GM19025 (cell line): ENCODE data around the gene SLC12A9.

Experiments
- ATAC-seq: cut with Tn5 transposase; IDR thresholded peaks from one replicate; pipeline ENCODE4 v1.9.1; 2021; ENCODE audit warnings: mild to moderate bottlenecking, low read depth, moderate library complexity; ENCODE audit not compliant: unreplicated experiment

SLC12A9 gene

DNA sequence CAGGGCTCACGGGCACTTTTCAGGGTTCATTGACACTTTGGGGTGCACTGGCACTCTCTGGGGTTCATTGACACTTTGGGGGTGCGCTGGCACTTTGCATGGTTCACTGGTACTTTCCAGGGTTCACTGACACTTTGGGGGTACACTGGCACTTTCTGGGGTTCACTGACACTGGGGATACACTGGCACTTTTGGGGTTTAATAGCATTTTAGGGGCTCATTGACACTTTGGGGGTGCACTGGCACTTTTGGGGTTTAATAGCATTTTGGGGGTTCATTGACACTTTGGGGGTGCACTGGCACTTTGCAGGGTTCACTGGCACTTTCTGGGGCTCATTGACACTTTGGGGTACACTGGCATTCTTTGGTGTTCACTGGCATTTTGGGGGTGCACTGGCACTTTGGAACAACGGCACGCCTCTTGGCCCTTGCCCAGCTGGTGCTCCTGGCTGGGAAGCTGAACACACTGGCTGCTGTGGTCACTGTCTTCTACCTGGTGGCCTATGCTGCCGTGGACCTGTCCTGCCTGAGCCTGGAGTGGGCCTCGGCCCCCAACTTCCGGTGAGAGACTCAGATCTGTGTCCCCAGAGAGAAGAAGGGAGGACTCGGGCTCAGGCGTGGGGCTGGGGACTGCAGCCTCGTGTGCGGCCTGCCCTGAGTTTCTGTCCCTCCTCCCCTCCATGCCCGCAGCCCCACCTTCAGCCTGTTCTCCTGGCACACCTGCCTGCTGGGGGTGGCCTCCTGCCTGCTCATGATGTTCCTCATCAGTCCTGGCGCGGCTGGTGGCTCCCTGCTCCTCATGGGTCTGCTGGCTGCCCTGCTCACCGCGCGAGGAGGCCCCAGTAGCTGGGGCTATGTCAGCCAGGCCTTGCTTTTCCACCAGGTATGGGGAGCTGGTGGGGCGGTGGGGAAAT lies 8.4 kb downstream of the SLC12A9 start:
- no peak for ATAC-seq

DNA sequence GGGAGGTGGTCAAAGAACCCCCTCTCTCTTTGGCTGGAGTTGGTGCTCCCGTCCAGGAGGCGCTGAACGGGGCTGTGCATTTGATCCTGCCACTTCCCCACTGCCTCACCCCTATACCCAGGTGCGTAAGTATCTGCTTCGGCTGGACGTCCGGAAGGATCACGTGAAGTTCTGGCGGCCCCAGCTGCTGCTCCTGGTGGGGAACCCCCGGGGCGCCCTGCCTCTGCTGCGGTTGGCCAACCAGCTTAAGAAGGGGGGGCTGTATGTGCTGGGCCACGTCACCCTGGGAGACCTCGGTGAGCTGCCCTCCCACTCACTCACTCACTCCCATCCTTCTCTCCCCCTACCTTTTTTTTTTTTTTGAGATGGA lies 9.1 kb downstream of the SLC12A9 start:
- no peak for ATAC-seq

DNA sequence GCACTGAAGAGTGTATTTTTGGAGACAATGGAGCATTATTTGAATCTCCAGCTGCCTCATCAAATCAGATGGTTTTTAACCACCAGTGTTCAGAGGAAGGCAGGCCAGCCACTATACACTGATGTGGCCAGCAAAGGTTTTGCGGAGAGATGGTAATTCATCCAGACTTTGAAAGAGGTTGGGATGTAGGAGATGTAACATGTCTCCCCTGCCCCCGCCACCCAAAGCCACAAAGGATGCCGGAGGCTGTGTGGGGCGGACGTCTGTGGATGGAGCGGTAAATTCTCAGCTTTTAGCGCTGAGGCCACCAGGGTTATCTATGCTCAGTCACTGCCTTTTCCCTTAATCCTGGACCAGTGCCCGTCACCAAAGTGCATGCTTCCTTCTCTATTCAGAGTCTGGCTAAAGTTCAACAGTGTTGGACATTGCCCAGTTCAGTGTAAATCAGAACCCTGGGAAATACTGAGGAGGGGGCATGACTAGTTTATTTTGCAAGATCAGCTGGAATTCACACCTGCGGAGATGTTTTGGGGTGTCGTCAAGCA lies 11.0 kb downstream of the SLC12A9 start:
- ATAC-seq, result no peak

DNA sequence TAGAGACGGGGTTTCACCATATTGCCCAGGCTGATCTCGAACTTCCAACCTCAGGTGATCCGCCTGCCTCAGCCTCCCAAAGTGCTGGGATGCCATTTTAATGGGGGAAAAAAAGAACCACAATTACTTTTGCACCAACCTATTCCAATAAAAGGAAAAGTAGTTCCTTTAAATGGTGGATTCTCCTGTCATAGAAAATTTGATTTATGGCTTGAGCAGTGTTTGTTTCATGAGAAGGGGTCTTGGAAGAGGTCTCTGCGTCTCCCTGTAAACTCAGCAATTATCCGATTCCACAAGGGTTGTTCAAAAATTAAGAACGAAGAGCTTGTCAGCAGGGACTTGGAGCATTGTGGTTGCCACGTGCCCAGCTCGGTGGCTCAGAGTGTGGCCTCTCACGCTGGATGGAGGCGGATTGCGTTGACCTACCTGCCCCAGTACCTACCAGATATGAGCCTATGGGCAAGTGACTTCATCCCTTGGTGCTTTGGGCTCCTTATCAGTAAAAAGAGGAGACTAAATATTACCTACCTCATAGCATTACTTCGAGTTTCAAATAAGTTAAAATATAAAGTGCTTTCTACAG lies 11.8 kb downstream of the SLC12A9 start:
- no peak for ATAC-seq

DNA sequence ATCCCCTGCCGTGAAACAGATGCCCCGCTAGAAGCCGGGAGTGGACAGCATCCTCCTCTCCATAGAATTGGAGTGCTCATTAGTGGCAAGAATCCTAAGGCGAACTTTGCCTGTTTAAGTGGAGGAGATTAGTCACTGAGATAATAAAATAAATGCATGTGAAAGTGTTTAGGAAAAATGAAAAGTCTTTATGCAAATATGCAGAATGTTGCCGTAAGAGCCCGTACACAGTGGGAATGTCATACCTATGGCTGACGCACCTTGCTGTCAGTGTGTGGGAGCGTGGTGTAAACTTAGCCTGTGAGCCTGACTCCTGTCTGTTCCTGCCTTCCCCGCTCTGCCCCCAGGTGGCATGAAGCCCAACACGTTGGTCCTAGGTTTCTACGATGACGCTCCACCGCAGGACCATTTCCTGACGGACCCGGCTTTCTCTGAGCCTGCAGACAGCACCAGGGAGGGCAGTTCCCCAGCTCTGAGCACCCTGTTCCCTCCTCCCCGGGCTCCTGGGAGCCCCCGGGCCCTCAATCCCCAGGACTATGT lies 12.9 kb downstream of the SLC12A9 start:
- ATAC-seq, result no peak

DNA sequence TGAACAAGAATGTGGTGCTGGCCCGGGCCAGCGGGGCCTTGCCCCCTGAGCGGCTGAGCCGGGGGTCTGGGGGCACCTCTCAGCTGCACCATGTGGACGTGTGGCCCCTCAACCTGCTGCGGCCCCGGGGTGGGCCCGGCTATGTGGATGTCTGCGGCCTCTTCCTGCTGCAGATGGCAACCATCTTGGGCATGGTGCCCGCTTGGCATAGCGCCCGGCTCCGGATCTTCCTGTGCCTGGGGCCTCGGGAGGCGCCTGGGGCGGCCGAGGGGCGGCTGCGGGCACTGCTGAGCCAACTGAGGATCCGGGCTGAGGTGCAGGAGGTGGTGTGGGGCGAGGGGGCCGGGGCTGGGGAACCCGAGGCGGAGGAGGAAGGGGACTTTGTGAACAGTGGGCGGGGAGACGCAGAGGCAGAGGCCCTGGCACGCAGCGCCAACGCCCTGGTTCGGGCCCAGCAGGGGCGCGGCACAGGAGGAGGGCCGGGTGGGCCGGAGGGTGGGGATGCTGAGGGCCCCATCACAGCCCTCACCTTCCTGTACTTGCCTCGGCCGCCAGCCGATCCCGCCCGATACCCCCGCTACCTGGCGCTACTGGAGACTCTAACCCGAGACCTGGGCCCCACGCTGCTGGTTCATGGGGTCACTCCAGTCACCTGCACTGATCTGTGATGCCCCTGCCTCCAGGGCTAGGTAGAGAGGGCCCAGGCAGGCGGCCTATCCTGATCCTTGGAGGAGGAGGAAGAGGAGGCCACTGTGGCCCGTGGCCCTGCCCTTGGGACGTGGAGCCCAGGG lies 13.6 kb downstream of the SLC12A9 start:
- no peak for ATAC-seq

DNA sequence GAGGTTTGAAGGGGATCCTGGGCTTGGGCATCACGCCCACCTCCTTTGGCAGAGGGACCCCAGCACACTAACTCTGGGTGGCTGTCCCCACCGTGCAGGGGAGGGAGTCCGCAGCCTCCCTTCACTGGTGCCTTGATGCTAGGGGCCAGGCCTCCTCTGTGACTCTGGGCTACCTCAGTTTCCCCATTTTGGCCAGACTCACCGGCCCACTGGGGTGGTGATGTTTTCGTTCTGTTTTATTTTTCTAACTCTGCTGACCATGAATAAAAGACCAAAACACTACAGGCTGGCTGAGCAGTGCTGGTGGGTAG lies 14.2 kb downstream of the SLC12A9 start:
- no peak for ATAC-seq

DNA sequence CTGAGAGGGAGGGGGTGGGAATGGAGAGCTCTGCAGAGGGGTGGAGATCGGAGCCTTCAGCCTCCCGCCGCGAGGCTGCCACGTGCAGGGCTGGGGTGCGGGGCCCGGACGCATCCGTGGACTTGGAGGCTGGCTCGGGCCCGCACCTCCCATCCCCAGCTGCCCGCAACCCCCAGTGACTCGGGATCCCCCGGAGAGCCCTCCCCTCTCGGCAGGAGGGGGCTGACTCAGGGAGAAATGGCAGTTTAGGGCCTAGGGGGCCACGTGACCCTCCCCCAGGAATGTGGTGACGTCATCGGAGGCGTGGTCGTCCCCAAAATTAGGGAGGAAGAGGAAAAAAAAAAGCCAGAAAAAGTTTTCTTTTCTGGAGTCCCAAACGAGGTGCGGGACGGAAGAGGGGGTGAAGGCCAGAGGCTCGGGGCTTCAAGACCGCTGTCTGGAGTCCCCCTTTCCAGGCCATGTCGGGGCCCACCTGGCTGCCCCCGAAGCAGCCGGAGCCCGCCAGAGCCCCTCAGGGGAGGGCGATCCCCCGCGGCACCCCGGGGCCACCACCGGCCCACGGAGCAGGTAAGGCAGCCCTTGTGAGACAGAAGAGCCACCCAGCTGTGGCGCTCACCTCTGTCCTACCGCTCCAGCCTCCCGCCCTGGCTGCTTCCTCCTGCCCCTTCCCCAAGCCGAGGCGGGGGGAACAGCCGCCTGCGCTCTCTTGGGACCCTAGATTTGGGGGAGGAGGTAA lies 14.7 kb downstream of the SLC12A9 start, which contains the start of gene TRIP6:
Gene TRIP6 (plus strand): TSS at position 348 of the 736 bp plus-strand sequence. CDS start 111 bp downstream, at position 459.
- ATAC-seq, result no peak

DNA sequence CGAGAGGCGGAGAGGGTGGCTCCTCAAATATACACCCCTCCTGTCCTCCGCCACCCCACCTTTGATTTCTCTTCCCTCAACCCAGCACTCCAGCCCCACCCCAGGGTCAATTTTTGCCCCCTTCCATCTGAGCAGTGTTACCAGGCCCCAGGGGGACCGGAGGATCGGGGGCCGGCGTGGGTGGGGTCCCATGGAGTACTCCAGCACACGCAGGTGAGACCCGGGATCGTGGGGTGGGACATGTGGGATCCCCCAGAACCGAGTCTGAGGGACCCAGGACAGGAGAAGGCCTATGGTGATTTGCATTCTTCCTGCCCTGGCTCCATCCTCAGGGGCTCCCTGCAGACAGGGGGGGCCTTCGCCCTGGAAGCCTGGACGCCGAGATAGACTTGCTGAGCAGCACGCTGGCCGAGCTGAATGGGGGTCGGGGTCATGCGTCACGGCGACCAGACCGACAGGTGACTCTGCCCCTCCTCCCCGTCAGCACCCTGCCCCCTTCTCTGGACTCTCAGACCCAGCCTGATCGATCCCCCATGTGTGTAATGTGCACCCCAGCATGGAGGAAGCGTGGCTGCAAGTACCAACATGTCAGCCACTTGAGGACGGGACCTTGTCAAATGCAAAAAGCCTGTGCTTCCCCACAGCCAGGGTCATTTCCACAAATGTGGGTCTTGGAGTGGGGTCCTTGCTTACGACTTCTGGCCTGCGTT lies 15.4 kb downstream of the SLC12A9 start:
- no peak for ATAC-seq

DNA sequence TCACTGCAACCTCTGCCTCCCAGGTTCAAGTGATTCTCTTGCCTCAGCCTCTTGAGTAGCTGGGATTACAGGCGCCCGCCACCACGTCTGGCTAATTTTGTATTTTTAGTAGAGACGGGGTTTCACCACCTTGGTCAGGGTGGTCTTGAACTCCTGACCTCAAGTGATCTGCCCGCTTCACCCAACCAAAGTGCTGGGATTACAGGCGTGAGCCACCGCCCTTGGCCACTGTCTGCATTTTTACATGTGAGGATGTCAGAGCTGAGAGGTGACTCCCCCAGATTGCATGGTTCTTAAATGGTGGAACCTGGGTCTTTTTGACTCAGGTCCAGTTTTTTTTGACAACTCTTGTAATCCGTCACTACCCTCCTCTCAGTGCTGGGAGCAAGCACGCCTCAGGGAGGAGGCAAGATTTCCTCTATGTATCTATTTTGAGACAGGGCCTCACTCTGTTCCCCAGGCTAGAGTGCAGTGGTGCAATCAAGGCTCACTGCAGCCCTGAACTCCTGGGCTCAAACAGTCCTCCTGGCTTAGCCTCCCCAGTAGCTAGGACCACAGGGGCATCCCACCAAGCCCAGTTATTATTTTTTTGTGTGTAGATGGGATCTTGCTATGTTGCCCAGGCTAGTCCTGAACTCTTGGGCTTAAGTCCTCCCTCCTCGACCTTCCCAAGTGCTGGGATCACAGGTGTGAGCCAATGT lies 21.2 kb downstream of the SLC12A9 start:
- ATAC-seq, result no peak

DNA sequence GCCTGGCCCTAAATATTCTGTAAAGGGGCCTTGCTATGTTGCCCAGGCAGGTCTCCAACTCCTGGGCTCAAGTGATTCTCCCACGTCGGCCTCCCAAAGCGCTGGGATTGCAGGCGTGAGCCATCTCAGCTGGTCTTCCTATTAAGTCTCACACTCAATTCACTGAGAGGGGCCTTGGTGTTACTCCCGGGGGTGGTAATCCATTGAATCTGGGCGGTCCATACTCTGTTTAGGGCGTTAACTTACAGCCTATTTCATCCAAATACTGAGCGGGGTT lies 21.7 kb downstream of the SLC12A9 start:
- no peak for ATAC-seq

DNA sequence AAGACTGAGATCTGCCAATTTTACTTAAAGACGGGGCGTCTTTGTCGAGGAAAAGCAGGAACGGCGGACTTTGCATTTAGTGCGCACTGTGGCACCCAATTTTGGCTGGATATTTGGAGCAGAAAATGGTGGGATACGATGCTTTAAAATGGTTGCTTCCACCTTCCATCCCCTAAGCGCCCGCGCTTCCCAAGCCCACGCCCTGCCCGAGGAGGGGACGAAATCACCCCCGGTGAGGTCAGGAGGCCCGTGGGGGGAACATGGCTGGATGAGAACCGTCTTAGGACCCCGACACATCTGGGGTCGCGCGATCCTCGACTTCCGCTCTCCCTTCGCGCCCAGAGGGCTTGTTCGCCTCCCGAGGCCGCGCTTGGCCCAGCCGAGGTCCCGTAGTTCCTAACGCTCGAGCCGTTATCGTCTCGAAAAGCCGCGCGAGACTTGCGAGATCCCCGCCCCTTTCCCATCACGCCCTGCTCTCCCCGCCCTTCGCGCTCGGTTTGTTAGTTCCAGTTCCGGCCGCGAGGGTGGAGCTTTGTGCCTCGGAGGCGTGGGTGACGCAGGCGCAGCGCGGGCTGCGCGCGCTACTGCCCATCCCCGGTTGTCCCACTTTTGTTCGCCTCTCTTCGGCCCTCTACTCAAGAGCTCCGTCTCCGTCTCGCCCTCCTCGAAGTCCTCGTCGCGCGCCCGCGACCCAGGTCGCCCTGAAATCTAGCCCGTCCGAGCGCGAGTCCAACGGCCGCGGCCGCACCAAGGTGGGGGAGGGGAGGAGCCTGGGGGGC lies 22.3 kb downstream of the SLC12A9 start, which contains the start of gene SRRT:
Gene SRRT (plus strand): TSS at position 527 of the 779 bp plus-strand sequence. CDS start 488 bp downstream, outside the sequence.
- peak; percentile 86 for ATAC-seq

DNA sequence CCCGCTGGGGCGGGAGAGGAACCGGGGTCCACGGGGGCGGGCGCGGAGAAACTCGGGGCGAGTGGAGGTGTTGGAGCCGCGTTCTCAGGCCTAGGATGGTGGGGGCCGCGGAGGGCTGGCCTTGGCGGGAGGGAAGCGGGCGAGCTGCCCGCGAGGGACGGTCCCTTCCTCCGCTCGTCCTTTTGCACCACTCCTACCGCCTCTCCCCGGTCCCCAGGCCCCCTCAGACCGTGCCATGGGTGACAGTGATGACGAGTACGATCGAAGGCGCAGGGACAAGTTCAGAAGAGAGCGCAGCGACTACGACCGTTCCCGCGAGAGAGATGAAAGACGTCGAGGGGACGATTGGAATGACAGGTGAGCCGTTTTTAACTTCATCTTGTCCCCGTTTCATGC lies 22.8 kb downstream of the SLC12A9 start:
- ATAC-seq, result peak; percentile 18

DNA sequence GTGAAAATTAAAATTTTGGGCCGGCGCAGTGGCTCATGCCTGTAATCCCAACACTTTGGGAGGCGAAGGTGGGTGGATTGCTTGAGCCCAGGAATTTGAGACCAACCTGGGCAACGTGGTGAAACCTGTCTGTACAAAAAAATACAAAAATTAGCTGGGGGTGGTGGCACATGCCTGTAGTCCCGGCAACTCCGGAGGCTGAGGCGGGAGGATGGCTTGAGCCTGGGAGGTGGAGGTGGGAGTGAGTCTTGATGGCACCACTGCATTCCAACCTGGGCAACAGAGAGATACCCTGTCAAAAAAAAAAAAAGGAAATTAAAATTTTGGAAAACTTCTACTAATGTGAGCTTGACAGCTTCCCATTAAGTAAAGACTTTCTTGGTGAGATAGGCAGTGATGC lies 25.5 kb downstream of the SLC12A9 start:
- no peak for ATAC-seq

DNA sequence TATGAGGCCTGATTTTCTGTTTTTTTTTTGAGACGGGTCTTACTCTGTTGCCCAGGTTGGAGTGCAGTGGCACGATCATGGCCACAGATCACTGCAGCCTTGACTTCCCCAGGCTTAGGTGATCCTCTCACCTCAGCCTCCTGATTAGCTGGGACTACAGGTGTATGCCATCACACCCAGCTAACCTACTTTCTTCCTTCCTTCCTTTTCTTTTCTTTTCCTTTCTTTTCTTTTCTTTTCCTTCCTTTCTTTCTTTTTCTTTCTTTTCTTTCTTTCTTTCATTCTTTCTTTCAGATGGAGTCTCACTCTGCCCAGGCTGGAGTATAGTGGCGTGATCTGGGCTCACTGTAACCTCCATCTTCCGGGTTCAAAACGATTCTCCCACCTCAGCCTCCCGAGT lies 26.2 kb downstream of the SLC12A9 start:
- no peak for ATAC-seq

DNA sequence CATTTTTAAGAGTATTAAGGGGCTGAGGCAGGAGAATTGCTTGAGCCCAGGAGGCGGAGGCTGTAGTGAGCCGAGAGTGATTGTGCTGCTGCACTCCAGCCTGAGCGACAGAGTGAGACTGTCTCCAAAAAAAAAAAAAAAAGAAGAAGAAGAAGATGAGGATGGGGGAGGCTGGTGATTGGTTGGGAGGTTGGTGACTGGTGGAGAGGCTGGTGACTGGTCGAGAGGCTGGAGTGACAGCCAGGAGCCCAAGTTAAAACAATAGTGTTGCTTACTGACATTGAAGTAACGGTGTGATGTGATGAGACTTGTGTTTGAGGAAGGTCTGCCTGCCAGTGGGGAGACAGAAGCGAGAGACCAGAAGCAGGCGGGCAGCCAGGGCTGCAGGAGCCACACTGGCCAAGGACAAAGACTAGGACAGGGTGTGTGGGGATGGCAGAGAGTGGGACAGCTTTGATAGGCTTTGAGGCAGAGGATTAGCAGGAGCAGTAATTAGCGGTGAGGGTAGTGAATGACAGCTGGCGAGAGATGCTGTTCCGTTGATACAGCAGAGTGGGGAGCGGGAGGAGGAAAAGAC lies 27.3 kb downstream of the SLC12A9 start:
- ATAC-seq, result no peak

DNA sequence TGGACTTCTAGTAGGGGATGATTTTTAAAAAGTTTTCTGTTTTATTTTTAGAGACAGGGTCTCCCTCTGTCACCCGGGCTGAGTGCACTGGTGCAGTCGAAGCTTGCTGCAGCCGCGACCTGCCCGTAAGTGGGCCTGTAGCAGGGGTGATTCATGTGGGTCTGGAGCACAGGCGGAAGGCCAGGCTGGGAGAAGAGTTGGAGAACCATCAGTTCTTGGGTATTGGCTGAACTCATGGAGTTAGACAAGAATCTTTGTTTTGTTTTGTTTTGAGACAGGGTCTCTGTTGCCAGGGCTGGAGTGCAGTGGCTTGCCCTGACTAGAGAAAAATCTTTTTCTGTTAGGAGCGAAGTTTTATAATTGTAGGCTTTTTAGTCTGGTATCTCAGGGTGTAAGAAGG lies 28.1 kb downstream of the SLC12A9 start:
- no peak for ATAC-seq

DNA sequence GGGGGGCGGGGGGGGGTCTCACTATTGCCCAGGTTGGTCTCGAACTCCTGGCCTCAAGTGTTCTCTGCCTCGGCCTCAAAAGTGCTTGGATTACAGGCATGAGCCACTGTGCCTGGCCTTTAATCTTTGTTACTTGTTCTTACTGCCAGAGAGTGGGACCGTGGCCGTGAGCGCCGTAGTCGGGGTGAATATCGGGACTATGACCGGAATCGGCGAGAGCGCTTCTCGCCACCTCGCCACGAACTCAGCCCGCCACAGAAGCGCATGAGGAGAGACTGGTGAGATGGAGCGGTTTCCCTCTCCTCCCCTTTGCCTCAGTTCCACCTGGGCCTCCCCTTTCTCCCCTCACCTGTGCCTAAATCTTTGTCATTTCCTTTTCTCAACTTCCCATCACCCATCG lies 28.6 kb downstream of the SLC12A9 start:
- ATAC-seq, result no peak
